Spleen (tissue), 7 donors: ENCODE data around the gene FBXO45.

Experiments
- POLR2A ChIP-seq, 3 donors: fragments of 450-650 bp; IDR thresholded peaks; one replicate each; pipeline ENCODE4 v1.5.1; 2017; ENCODE audit warnings: antibody characterized with exemption in 3 of 3, mild to moderate bottlenecking in 1 of 3
- POLR2AphosphoS5 ChIP-seq, 3 donors: sonication (generic); formaldehyde crosslinking; IDR thresholded peaks; one replicate each; pipeline ENCODE4 v1.5.1; 2017; ENCODE audit warnings: antibody characterized with exemption in 3 of 3
- TF ChIP-seq, protein P1 (sequence below), 11 experiments: fragments of 200-600 bp in 7 of 11; fragments of 450-650 bp in 4 of 11; sonication (generic) in 4 of 11; IDR thresholded peaks in 8 of 11; conservative IDR thresholded peaks in 3 of 11; 1 replicate in 7 of 11; 2 replicates in 4 of 11; pipeline versions ENCODE4 v1.4.0 to v1.8.0; 2016 to 2021; ENCODE audit warnings: antibody characterized with exemption in 11 of 11, inconsistent platforms in 4 of 11, mild to moderate bottlenecking in 1 of 11
- donor health status: DM: no; HTN: no; CAD: no; lungs with moderate emphysema.
- donor health status: DM: no; HTN: no; CAD: no.
- donor health status: DM: no; HTN: no; CAD: no.

DNA sequence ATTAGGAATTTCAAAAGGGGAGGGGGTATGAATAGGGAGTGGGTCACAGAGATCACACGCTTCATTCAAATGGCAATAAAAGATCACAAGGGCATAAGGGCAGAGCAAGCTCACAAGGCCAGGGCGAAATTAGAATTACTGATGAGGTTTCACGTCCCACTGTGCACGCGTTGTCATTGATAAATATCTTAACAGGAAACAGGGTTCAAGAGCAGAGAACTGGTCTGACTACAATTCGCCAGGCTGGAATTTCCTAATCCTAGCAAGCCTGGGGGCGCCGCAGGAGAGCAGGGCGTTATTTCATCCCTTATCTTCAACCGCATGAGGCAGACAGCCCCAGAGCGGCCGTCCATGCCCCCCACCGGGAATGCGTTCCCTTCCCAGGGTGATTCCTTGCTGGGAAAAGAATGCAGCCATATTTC is 35.2 kb upstream of the FBXO45 start:
- TF ChIP-seq, protein P1, sequence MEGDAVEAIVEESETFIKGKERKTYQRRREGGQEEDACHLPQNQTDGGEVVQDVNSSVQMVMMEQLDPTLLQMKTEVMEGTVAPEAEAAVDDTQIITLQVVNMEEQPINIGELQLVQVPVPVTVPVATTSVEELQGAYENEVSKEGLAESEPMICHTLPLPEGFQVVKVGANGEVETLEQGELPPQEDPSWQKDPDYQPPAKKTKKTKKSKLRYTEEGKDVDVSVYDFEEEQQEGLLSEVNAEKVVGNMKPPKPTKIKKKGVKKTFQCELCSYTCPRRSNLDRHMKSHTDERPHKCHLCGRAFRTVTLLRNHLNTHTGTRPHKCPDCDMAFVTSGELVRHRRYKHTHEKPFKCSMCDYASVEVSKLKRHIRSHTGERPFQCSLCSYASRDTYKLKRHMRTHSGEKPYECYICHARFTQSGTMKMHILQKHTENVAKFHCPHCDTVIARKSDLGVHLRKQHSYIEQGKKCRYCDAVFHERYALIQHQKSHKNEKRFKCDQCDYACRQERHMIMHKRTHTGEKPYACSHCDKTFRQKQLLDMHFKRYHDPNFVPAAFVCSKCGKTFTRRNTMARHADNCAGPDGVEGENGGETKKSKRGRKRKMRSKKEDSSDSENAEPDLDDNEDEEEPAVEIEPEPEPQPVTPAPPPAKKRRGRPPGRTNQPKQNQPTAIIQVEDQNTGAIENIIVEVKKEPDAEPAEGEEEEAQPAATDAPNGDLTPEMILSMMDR (IDR thresholded peaks at IDR 0.05 in 8 of 11, conservative IDR thresholded peaks at IDR 0.05 in 3 of 11) = no peak
- TF ChIP-seq POLR2AphosphoS5 (IDR thresholded peaks at IDR 0.05) (no peak), POLR2A (IDR thresholded peaks at IDR 0.05) (no peak)
